ENCODE measurements around the gene CUL4A.
A peak's percentile ranks its signal among the peaks of the same experiment; 100 is the strongest.
"Not testable (repeated sequence)": the region's sequence is repeated elsewhere in the genome, so short reads cannot be mapped to it uniquely, and the experiment has no call there.

CUL4A gene

DNA sequence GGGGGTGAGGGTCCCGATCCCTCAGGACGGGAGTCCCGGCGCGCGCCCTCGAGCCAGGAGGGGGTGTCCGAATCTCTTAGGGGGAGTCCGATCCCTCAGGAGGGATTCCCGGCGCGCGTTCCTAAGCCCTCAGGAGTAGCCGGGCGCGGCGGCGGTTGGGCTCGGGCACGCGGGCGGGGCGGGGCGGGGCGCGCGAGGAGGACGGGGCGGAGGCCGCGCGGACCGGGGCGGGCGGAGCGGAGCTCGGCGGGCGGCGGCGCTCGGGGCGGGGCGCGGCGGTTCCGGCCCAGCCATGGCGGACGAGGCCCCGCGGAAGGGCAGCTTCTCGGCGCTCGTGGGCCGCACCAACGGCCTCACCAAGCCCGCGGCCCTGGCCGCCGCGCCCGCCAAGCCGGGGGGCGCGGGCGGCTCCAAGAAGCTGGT lies at the start of gene CUL4A:
Gene CUL4A (plus strand): TSS at position 278 of the 423 bp plus-strand sequence. CDS start 15 bp downstream, at position 293.
- H3K4me3 ChIP-seq (ENCODE audit: low read depth, low read length) = peak within 1 kb of the TSS; percentile 85
- DNase-seq (ENCODE audit: low read depth) = peak; percentile 81
- TF ChIP-seq, protein P1, sequence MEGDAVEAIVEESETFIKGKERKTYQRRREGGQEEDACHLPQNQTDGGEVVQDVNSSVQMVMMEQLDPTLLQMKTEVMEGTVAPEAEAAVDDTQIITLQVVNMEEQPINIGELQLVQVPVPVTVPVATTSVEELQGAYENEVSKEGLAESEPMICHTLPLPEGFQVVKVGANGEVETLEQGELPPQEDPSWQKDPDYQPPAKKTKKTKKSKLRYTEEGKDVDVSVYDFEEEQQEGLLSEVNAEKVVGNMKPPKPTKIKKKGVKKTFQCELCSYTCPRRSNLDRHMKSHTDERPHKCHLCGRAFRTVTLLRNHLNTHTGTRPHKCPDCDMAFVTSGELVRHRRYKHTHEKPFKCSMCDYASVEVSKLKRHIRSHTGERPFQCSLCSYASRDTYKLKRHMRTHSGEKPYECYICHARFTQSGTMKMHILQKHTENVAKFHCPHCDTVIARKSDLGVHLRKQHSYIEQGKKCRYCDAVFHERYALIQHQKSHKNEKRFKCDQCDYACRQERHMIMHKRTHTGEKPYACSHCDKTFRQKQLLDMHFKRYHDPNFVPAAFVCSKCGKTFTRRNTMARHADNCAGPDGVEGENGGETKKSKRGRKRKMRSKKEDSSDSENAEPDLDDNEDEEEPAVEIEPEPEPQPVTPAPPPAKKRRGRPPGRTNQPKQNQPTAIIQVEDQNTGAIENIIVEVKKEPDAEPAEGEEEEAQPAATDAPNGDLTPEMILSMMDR (IDR thresholded peaks at IDR 0.05; ENCODE audit: insufficient read depth, low read depth, low read length, missing control alignments) = no peak

DNA sequence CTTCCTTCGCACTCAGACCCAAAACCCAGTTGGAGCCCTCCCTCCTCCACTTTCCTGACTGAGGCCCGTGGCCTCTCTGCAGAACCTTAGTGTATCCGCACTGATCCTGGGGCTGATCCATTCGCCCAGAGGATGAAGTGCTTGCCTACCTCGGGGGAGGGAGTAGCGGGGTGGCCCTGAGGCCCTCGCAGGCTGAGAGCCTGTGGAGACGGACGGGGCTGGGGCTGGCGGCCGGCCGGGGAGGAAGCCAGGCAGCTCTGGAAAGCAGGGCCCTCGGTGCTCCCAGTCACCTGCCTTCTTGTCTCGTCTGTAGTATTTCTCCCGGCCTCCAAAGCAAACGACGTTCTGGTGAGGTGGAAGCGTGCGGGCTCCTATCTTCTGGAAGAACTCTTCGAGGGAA lies 49.7 kb upstream of the CUL4A start:
- TF ChIP-seq, protein P1 (IDR thresholded peaks at IDR 0.05; ENCODE audit: insufficient read depth, low read depth, low read length, missing control alignments) = no peak
- no peak overlapping the region for H3K4me3 ChIP-seq (ENCODE audit: low read depth, low read length)
- no peak for DNase-seq (ENCODE audit: low read depth)

DNA sequence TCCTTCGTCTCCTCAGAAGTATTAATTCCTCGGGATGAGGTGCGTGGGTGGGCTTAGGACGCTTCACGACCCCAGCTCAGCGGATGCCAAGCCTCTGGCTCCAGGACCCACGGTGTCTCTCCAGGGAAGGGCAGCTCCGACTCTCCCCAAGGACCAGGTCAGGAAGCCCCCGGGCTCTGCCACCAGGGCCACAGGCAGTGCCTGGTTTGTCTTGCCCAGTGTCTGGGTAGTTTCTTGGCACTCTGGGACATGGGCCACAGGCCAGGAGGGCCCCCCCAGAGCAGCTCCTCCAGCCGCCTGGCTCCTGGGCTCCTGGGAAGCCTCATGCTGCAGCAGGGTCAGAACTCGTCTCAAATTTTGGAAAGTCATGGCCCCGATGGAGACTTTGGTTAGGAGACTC lies 48.4 kb upstream of the CUL4A start:
- no peak overlapping the region for H3K4me3 ChIP-seq (ENCODE audit: low read depth, low read length)
- DNase-seq (ENCODE audit: low read depth) = no peak
- TF ChIP-seq, protein P1 (IDR thresholded peaks at IDR 0.05; ENCODE audit: insufficient read depth, low read depth, low read length, missing control alignments) = no peak

DNA sequence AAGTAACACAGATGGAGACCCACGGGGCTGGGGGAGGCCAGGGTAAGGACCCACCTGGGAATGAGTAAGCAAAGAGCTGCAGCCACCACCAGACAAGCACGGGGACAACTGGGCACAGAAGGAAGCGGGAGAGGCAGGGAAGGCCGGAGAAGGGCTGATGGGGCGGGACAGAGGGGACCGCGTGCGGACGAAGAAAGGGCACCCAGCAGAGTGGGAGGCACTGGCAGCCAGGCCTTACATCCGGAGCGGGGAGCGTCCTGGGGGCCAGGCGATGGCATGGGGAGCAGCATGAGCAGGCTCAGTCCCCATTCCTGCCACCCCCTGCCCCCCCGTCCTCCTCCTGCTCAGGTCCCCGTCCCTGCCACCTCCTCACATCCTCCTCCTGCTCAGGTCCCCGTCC lies 48.0 kb upstream of the CUL4A start:
- no peak for DNase-seq (ENCODE audit: low read depth)
- no peak overlapping the region for H3K4me3 ChIP-seq (ENCODE audit: low read depth, low read length)
- TF ChIP-seq, protein P1 (IDR thresholded peaks at IDR 0.05; ENCODE audit: insufficient read depth, low read depth, low read length, missing control alignments) = no peak

DNA sequence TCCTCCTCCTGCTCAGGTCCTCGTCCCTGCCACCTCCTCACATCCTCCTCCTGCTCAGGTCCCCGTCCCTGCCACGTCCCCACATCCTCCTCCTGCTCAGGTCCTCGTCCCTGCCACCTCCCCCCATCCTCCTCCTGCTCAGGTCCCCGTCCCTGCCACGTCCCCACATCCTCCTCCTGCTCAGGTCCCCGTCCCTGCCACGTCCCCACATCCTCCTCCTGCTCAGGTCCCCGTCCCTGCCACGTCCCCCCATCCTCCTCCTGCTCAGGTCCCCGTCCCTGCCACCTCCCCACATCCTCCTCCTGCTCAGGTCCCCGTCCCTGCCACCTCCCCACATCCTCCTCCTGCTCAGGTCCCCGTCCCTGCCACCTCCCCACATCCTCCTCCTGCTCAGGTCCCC lies 47.4 kb upstream of the CUL4A start:
- not testable (repeated sequence) for H3K4me3 ChIP-seq (ENCODE audit: low read depth, low read length); DNase-seq (ENCODE audit: low read depth)

DNA sequence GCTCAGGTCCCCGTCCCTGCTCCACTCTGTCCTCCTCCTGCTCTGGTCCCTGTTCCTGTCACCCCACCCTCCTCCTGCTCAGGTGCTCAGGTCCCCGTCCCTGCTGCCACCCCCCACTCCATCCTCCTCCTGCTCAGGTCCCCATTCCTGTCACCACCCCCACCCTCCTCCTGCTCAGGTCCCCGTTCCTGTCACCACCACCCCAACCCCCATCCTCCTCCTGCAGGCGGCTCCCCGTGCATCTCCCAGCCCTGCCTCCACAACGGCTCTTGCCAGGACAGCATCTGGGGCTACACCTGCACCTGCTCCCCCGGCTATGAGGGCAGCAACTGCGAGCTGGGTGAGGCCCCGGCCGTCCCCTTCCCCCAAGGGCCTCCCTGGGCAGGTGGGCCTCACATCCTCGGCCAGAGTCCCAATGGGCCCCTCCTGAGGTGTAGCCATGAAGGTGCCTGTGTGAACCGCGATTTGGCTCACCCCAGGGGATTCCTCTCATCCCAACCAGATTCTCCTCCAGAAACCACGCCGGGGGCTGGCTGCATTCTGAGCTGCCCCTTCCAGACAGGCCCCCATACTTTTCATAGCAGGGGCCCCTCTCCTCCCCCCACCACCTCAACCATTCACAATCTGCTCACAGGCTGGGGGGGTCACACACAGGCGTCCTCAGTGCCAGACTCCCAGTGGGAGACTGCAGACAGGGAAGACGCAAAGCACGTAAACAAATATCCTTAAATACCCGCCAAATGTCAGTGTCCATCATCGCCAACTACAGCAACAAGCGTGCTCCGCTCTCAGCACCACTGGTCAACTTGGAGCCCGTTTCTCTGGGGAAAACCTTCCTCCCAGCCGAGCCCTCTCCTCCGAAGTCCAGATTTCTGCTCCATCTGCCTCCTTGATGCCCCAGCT lies 46.4 kb upstream of the CUL4A start:
- no peak overlapping the region for H3K4me3 ChIP-seq (ENCODE audit: low read depth, low read length)
- TF ChIP-seq, protein P1 (IDR thresholded peaks at IDR 0.05; ENCODE audit: insufficient read depth, low read depth, low read length, missing control alignments) = no peak
- no peak for DNase-seq (ENCODE audit: low read depth)

DNA sequence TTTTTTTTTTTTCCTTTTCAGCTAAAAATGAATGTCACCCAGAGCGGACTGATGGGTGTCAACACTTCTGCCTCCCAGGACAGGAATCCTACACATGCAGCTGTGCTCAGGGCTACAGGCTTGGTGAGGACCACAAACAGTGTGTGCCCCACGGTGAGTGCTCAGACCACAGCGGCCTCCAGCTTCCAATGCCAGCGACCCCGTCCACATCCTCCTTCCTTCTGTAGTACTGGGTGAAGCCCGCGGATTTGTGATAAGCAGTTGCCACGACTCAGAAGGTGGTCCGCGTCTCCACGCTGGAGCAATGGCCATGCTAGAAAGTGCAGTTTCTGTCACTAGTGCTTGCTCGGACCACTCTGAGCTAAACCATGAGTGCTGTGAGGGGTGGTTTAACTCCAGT lies 44.9 kb upstream of the CUL4A start:
- no peak for DNase-seq (ENCODE audit: low read depth)
- no peak overlapping the region for H3K4me3 ChIP-seq (ENCODE audit: low read depth, low read length)
- TF ChIP-seq, protein P1 (IDR thresholded peaks at IDR 0.05; ENCODE audit: insufficient read depth, low read depth, low read length, missing control alignments) = no peak

All from GM12865 (cell line).